ENCODE results near the gene FEZ2. TPM values are rescaled to one million over a fixed set of nuclear protein-coding genes. Genes with fewer than 3 reads are reported as not detected.

Gene FEZ2
- 10 to 100 TPM; 48.5 to 63.8 (median 49.0) TPM for total RNA-seq

- peak; percentile 45 to 62 for DNase-seq (ENCODE audit: low spot score in 2 of 2)
- peaks cover 0 to 6% of the 10 kb centered on the region in 2 donors for H3K4me1 ChIP-seq
- no peaks in the 10 kb centered on the region for H3K9me3 ChIP-seq
- TF ChIP-seq POLR2A (IDR thresholded peaks at IDR 0.05), result no peak
- no peak for TF ChIP-seq CTCF (IDR thresholded peaks at IDR 0.05)
- TF ChIP-seq POLR2AphosphoS5 (IDR thresholded peaks at IDR 0.05), result no peak
- H3K4me3 ChIP-seq, result peak within 1 kb of the TSS; percentile 80 to 99 (median 98)
- peak within 1 kb of the TSS; percentile 92 to 93 for H3K27ac ChIP-seq
- H3K27me3 ChIP-seq, result no peaks in the 10 kb centered on the region
- intact Hi-C loops (cut with DNase I; ENCODE audit: low total_unique reads), result no loop called here
- no peaks in the 10 kb centered on the region for H3K36me3 ChIP-seq
Measured at GRCh38 chr2:36597532-36598377, at the start of gene FEZ2. Gene FEZ2 (minus strand): TSS chr2:36598168. CDS start chr2:36598142, 26 bp downstream.

- H3K27me3 ChIP-seq, result no peaks in the 10 kb centered on the region
- no peaks in the 10 kb centered on the region for H3K9me3 ChIP-seq
- TF ChIP-seq POLR2A (IDR thresholded peaks at IDR 0.05) (no peak), CTCF (IDR thresholded peaks at IDR 0.05) (no peak), POLR2AphosphoS5 (IDR thresholded peaks at IDR 0.05) (no peak)
- H3K36me3 ChIP-seq, result no peaks in the 10 kb centered on the region
- no peak overlapping the region for H3K4me3 ChIP-seq
- no peak for DNase-seq (ENCODE audit: low spot score in 2 of 2)
- H3K4me1 ChIP-seq, result no peaks in the 10 kb centered on the region
- intact Hi-C loops (cut with DNase I; ENCODE audit: low total_unique reads), result no loop called here
- peak overlapping the region; percentile 26 to 32 for H3K27ac ChIP-seq
Measured at GRCh38 chr2:36634981-36635597, 37.1 kb upstream of the FEZ2 start.

- Histone ChIP-seq H3K9me3 (no peaks in the 10 kb centered on the region), H3K27me3 (no peaks in the 10 kb centered on the region), H3K27ac (no peak overlapping the region), H3K4me1 (no peaks in the 10 kb centered on the region), H3K4me3 (no peak overlapping the region), H3K36me3 (no peaks in the 10 kb centered on the region)
- no peak for DNase-seq (ENCODE audit: low spot score in 2 of 2)
- intact Hi-C loops (cut with DNase I; ENCODE audit: low total_unique reads), result no loop called here
- no peak for TF ChIP-seq CTCF (IDR thresholded peaks at IDR 0.05)
- no peak for TF ChIP-seq POLR2AphosphoS5 (IDR thresholded peaks at IDR 0.05)
- TF ChIP-seq POLR2A (IDR thresholded peaks at IDR 0.05), result no peak
Measured at GRCh38 chr2:36633470-36634092, 35.6 kb upstream of the FEZ2 start.

- Histone ChIP-seq H3K9me3 (peaks cover 6 to 10% of the 10 kb centered on the region in 2 donors), H3K27ac (no peak overlapping the region), H3K4me3 (no peak overlapping the region), H3K27me3 (no peaks in the 10 kb centered on the region), H3K4me1 (no peaks in the 10 kb centered on the region), H3K36me3 (no peaks in the 10 kb centered on the region)
- intact Hi-C loops (cut with DNase I; ENCODE audit: low total_unique reads), result no loop called here
- TF ChIP-seq CTCF (IDR thresholded peaks at IDR 0.05) (no peak), POLR2A (IDR thresholded peaks at IDR 0.05) (no peak), POLR2AphosphoS5 (IDR thresholded peaks at IDR 0.05) (no peak)
- DNase-seq (ENCODE audit: low spot score in 2 of 2), result no peak
Measured at GRCh38 chr2:36626756-36627155, 28.8 kb upstream of the FEZ2 start.

- Histone ChIP-seq H3K9me3 (peaks cover 6 to 10% of the 10 kb centered on the region in 2 donors), H3K27ac (no peak overlapping the region), H3K4me3 (no peak overlapping the region), H3K36me3 (no peaks in the 10 kb centered on the region), H3K4me1 (no peaks in the 10 kb centered on the region), H3K27me3 (no peaks in the 10 kb centered on the region)
- intact Hi-C loops (cut with DNase I; ENCODE audit: low total_unique reads), result no loop called here
- no peak for DNase-seq (ENCODE audit: low spot score in 2 of 2)
- TF ChIP-seq CTCF (IDR thresholded peaks at IDR 0.05) (no peak), POLR2AphosphoS5 (IDR thresholded peaks at IDR 0.05) (no peak), POLR2A (IDR thresholded peaks at IDR 0.05) (no peak)
Measured at GRCh38 chr2:36626071-36626470, 28.1 kb upstream of the FEZ2 start.
